Pulmonary artery endothelial cell (primary cell): ENCODE data around the gene FARS2. TPM values are rescaled to one million over a fixed set of nuclear protein-coding genes. Genes with fewer than 3 reads are reported as not detected.

ENCODE experiments used
- DNase-seq: peaks from one replicate; pipeline ENCODE4 v3.0.0-alpha.2; 2011; ENCODE audit warnings: low read depth, low spot score
- total RNA-seq: library from RNA; depleted of rRNA; stranded (reverse); fragments of >200 nt; gene quantifications from 2 replicates; pipeline ENCODE4 v1.2.3, GENCODE V29; 2014

Gene FARS2
- total RNA-seq, 1 donor from 2014 or later = 33.0 TPM

- no peak for DNase-seq
These were observed 164.0 kb downstream of the FARS2 start for GRCh38 chr6:5425267-5425666.

GRCh38 chr6:5425797-5426196 is 164.5 kb downstream of the FARS2 start:
- DNase-seq = no peak

- no peak for DNase-seq
These were observed 166.3 kb downstream of the FARS2 start for GRCh38 chr6:5427586-5427985.

- no peak for DNase-seq
These were observed 172.0 kb downstream of the FARS2 start for GRCh38 chr6:5433324-5433723.

GRCh38 chr6:5435449-5435848 is 174.1 kb downstream of the FARS2 start:
- DNase-seq = no peak

- DNase-seq = no peak
These were observed 177.7 kb downstream of the FARS2 start for GRCh38 chr6:5438922-5439584.

- no peak for DNase-seq
These were observed 178.4 kb downstream of the FARS2 start for GRCh38 chr6:5439749-5440148.

- no peak for DNase-seq
These were observed 181.0 kb downstream of the FARS2 start for GRCh38 chr6:5442319-5442718.

GRCh38 chr6:5442916-5443315 is 181.6 kb downstream of the FARS2 start:
- no peak for DNase-seq

GRCh38 chr6:5443491-5443890 is 182.2 kb downstream of the FARS2 start:
- DNase-seq = no peak

GRCh38 chr6:5446362-5447075 is 185.2 kb downstream of the FARS2 start:
- no peak for DNase-seq

GRCh38 chr6:5447921-5448320 is 186.6 kb downstream of the FARS2 start:
- no peak for DNase-seq

GRCh38 chr6:5450073-5450472 is 188.8 kb downstream of the FARS2 start:
- DNase-seq = no peak

GRCh38 chr6:5453546-5453945 is 192.2 kb downstream of the FARS2 start:
- DNase-seq = no peak

- DNase-seq = no peak
These were observed 193.8 kb downstream of the FARS2 start for GRCh38 chr6:5455142-5455541.

- DNase-seq = no peak
These were observed 195.7 kb downstream of the FARS2 start for GRCh38 chr6:5457041-5457440.

GRCh38 chr6:5457983-5458683 is 196.8 kb downstream of the FARS2 start:
- no peak for DNase-seq

- no peak for DNase-seq
These were observed 198.0 kb downstream of the FARS2 start for GRCh38 chr6:5459346-5459745.

GRCh38 chr6:5461365-5461764 is 200.1 kb downstream of the FARS2 start:
- DNase-seq = no peak

GRCh38 chr6:5462856-5463255 is 201.5 kb downstream of the FARS2 start:
- no peak for DNase-seq

- no peak for DNase-seq
These were observed 202.4 kb downstream of the FARS2 start for GRCh38 chr6:5463690-5464089.

GRCh38 chr6:5464099-5464885 is 203.0 kb downstream of the FARS2 start:
- DNase-seq = no peak
